Activated T-cell treated with anti-CD3 and anti-CD28 coated beads for 48 hours (primary cell): ENCODE results near the gene RPL39.
"Not testable (repeated sequence)": the region's sequence is repeated elsewhere in the genome, so short reads cannot be mapped to it uniquely, and the experiment has no call there.

ENCODE experiments used
- DNase-seq: peaks from one replicate; pipeline ENCODE4 v3.0.0-alpha.2; 2020; ENCODE audit warnings: low read depth

RPL39 gene

DNA sequence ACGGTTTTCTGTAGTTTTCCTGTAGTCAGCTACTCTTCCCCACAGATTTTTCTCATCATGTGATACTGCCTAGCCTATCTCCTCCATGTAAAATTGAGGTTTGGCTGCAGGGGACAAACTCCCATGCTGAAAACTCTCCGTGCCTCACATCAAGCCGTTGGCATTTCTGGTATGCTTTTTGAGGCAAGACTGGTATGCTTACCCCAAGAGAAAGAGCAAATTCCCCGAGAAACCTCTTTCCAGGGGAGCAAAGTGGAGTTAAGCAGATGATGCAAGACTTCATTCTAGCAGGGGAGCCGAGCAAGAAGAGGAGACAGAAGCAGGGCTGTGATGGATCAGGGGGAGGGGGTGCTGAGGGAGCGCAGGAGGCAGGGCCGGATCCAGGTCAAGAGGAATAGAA lies 28.2 kb downstream of the RPL39 start:
- no peak for DNase-seq

DNA sequence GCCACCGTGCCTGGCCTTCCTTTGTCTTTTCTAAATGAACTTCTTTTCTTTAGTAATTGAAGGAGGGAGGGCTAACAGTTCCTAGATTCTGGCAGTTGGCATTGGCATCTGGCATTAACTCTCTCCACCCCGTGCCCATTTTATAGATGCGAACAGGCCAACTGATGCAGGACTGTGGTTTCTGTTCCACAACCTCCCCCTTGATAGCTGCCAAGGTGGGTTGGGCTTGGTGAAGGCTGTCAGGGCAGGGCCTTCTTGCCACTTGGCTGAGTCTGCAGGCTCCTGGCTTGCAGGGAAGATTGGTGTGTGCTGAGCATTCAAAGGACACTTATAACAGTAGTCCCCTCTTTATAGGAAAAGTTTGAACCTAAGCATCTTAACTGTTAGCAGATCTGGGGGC lies 28.7 kb downstream of the RPL39 start:
- no peak for DNase-seq

DNA sequence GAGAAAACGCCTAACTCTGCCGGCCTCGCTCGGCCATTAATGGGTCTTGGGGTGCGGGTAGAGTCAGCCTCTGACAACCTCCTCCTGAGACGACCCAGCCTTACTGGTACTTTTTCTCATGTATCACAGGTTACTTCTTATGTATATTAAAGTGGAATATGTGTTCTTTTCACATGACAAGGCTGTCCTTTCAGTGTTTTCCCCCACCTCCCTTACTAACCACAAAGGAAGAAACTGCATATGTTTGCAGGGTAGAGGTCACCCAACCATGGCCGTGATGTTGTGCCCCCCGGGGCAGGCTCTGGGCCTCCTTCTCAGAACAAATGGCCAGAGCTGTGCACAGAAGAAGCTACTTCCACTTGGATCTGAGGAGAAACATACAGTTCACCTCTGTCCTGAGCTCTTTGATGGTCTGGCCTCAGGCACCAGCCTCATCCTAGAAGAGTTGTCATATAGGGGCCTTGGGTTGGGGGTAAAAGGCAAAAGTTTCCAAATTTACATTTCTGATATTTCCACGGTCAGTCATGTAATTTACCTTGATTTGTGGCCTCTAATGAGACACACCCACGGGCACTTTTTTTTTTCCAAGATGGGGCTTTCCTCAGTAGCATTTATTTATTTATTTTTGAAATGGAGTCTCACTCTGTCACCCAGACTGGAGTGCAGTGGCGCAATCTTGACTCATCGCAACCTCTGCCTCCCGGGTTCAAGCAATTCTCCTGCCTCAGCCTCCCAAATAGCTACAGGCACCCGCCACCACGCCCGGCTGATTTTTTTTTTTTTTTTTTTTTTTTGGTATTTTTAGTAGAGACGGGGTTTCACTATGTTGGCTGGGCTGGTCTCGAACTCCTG lies 31.2 kb downstream of the RPL39 start:
- DNase-seq: no peak

DNA sequence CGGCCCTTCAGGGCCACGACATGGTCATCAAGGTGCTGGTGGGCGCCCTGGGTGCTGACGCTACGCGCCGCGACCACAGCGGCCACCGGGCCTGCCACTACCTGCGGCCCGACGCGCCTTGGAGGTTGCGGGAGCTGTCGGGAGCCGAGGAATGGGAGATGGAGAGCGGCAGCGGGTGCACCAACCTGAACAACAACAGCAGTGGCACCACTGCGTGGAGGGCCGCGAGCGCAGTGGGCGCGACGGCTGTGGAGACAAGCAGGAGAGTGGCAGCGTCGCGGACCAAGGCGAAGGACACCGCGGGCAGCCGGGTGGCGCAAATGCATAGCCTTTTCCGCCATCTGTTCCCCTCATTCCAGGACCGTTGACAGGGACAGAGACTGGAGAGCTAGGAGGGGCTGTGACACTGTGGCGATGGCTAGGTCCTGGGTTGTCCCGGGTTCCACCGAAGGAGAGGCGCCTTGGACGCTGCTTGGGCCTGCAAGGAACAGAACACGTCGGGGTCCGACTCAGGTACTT lies 32.1 kb downstream of the RPL39 start:
- DNase-seq: no peak

DNA sequence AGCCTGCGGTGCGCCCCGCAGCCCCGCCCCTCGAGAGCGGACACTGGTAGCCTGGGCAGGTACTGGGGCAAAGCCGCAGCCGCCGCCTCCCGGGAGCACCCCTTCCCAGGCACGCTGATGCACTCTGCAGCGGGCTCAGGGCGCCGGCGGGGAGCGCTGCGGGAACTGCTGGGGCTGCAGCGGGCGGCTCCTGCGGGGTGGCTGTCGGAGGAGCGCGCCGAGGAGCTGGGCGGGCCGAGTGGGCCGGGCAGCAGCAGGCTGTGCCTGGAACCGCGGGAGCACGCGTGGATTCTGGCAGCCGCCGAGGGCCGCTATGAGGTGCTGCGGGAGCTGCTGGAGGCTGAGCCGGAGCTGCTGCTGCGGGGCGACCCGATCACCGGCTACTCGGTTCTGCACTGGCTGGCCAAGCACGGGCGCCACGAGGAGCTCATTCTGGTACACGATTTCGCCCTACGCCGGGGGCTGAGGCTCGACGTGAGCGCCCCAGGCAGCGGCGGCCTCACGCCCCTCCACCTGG lies 32.6 kb downstream of the RPL39 start:
- DNase-seq: peak; percentile 25

DNA sequence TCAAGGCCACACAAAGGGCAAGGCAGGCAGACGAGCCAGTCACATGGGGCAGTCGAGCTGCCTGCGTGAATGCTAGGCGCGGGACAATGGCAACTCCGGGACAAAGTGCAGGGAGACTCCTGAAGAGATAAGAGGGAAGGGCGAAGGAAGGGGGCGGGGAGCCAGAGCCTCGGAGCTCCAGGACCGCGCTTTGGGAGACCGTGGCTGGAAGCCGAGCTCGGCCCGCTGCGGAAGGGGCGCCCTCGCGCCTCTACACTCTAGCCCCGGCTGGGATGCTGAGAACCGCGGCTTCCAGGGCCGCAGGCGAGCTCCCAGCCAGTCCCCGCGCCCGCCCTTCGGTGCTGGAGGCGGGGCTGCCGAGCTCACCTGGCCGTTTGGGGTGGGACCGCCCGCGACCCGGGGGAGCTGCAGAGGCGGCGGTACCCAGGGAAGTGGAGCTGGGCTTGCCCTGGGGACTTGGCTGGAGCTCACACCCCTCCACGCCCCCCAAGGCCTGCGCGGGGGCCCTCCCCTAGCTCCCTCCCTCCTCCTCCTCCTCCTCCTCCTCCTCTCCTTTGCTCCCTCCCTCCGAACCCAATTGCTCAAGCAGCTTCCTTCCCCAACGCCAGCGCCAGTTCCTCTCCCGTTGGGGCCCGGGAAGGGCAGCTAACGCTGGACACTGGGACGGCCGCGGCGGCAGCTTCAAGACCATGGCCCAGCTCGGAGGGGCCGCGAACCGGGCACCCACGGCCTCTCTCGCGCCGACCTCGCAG lies 33.3 kb downstream of the RPL39 start, which contains the start of gene SOWAHD:
Gene SOWAHD (plus strand): TSS at position 610 of the 752 bp plus-strand sequence. CDS start 80 bp downstream, at position 690.
- DNase-seq: peak; percentile 21

DNA sequence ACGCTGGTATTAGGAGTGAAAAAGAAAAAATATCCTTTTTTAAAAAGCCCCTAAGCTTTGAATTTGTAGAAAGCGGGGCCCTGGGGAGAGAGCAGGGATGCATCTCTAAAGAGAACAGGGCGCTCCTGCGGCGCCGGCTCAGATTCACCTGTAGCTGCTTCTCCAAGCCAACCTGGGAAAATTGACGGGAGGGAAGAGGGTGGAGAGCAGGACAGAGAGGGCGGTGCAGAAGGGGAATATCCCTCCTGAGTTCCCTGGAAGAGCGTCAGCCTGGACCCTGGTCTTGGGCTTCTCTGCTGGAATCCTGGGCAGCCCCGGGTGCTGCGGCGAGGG lies 33.8 kb downstream of the RPL39 start:
- DNase-seq: no peak

DNA sequence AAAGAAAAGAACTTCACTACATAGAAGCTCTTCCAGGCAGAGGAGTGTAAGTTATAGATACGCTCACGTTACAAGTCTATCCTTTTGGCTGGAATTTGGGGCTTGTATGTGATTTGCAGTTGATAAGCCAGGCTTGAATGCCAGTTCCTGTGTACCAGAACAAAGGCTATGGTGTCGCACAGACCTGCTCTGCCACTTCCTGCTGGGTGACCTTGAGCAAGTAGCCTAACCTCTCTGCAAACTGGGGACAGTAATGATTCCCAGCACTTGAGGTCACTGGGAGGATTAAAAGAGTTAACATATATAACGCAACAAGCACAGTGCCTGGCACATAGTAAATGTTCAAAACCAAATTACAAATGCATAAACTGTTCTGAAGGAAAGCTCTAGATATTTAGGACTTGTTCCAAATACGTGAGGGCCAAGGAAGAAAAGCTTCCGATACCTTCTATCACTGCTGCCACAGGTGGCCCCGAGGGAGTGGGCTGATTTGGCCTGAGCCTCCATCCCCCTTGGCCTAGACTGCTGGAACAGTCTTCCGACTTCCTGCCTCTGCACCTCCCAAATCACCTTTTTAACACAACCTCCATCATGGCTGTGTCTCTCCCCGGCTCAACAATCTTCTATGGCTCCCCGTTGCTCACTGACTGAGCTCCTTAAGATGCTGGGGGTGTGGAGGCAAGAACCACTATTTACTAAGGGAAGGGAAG lies 34.3 kb downstream of the RPL39 start:
- DNase-seq: no peak

DNA sequence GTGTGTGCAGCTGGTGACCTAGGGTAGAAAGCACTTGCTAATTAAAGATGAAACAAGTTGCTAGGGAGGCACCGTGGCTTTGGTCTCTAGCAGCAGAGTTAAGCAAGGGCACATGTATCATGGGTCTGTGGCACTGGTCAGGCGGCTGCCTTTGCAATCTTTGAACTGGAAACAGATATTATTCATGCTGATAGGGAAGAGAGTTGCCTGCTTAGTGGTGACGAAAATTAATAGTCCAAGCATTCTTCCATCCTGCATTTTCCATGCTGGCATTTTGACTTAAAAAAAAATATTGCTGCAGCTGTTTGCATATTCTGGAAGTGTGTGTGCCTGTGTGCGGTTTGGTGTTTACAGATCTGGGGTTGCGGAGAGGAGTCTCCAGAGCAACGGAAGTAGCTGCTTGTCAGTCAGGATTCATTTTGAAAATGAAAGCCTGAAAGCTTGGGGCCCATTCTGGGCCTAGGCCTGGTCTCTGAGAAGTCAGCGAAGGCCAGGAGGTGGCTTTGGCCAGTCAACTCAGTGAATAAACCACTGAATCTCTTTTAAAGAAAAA lies 35.4 kb downstream of the RPL39 start:
- peak; percentile 36 for DNase-seq

DNA sequence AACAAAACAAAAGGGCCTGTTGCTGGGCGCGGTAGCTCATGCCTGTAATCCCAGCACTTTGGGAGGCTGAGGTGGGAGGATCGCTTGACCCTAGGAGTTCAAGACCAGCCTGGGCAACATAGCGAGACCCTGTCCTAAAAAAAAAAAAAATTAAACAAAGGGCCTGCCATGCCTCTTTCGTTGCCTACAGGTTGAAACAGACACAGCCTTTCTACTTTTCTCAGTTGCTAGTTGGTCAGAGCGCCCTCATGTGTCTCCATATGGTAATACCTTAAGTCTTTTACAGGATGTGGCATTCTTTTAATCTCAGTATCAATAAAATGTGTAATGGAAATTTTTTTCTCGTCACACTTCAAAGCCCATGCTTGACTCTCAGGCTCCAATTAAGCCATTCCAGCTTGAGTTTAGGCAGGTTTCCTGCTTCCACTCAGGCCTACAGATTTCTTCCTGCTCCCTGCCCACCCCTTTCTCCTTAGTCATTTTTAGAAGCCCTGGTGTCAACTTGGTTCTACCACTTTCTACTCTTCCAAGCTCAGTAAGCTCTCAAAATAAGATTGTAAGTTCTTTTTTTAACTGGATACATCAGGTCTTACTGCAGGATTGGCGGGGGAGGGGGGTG lies 37.7 kb downstream of the RPL39 start:
- no peak for DNase-seq

DNA sequence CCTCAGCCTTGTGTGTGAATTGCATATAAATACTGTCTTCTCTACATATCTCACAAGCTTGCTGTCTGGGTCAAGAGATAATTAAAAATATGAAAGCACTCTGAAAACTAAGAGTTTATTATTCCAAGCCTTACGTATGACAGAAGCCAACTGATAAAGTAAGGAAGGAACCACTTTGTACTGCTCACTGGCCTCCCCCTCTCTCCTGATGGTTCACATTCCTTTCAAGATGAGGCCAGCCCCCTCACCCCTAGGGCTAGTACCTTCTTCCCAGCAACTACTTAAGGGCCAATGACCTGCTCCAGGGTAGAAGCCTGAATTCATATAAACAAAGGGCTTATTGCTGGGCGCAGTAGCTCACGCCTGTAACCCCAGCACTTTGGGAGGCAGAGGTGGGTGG lies 38.4 kb downstream of the RPL39 start:
- DNase-seq: no peak

DNA sequence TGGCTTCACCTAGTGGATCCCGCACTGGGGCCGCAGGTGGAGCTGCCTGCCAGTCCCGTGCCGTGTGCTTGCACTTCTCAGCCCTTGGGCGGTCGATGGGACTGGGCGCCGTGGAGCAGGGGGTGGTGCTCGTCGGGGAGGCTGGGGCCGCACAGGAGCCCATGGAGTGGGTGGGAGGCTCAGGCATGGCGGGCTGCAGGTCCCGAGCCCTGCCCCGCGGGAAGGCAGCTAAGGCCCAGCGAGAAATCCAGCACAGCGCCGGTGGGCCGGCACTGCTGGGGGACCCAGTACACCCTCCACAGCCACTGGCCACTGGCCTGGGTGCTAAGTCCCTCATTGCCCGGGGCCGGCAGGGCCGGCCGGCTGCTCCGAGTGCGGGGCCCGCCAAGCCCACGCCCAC lies 40.7 kb downstream of the RPL39 start:
- DNase-seq: not testable (repeated sequence)

DNA sequence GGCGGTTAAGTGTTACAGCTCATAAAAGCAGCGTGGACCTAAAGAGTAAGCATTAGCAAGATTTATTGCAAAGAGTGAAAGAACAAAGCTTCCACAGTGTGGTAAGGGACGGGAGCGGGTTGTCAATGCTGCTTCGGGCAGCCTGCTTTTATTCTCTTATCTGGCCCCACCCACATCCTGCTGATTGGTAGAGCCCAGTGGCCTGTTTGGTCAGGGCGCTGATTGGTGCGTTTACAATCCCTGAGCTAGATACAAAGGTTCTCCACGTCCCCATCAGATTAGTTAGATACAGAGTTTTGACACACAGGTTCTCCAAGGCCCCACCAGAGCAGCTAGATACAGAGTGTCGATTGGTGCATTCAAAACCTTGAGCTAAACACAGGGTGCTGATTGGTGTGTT lies 41.3 kb downstream of the RPL39 start:
- DNase-seq: not testable (repeated sequence)

DNA sequence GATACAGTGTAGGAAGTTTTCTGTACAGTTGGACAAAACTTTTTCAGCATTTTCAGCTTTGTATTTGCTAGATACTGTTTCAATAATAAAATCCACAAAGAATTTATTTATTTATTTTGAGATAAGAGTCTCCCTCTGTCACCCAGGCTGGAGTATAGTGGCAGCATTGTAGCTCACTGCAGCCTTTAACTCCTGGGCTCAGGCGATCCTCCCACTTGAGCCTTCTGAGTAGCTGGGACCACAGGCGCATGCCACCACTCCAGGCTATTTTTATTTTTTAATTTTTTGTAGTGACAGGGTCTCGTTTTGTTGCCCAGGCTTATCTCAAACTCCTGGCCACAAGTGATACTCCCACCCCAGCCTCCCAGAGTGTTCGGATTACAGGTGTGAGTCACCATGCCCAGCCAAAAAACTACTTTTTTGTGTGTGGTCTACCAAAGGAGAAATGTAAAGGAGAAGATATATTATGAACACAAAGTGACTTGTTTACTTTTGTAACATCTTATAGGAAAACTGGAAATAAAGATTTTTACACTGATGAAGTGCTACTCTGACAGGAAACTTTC lies 46.1 kb downstream of the RPL39 start:
- DNase-seq: no peak

DNA sequence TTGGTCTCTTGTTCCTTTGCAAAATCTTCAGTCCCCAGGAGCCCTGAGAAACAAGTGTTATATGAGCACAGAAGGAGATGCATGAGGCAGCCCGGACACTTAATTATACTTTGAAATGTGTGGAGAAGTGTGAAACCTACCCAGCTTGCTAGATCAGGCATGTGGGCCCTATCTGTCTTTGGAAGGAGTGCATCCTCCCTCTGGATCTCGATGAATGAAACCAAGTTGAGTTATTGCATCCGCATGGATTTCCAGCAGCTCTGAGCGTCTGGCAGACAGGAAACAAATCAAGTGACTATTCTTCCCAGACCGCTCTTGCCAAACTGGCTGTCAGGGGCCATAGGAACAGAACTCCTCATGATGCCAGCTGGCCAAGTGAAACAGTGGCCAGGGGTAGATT lies 52.7 kb downstream of the RPL39 start:
- no peak for DNase-seq
